Kidney tubule cell (primary cell): ENCODE data around the gene NOL6.
"Not testable (repeated sequence)": the region's sequence is repeated elsewhere in the genome, so short reads cannot be mapped to it uniquely, and the experiment has no call there.

ENCODE experiments used
- DNase-seq: peaks from one replicate; pipeline ENCODE4 v3.0.0-alpha.2; 2018; ENCODE audit warnings: low spot score

The NOL6 gene

DNA sequence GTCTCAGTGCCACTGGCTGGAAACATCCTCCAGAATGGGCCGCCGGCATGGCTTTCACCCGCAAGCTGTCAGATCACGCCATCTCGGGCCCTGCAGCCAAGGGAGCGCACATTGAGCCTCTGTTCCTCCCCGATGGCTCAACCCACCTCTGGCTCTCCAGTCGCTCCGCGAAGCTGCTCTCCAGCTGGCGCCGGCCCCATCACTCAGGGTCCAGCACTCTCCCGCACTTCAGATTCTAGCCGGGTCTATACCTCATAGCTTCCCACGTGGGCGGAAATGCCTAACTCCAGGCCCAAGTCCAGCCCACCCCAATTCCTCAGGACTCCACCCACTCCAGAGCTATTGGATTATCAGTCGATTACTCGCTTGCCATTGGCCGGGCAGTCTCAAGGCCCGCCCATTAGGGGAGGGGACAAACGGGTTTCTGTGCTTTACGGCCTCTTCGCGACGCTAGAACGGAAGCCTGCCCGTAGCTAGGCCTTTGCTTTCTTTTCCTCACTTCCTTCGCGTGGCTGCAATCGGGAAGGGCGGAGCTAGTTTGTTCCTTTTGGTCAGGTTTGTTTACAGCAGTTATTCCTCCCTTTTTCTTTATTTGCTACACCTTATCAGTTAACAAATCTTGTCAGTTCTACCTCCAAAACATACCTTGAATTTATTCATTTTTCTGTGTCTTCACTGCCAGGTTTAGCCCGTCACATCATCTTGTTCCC, at the start of gene NOL6:
NOL6 (minus strand) TSS at position 282 of the 710 bp plus-strand sequence; CDS start at position 200, 82 bp downstream.
- DNase-seq: peak; percentile 99

GRCh38 chr9:33521861-33522260, 48.1 kb upstream of the NOL6 start:
- DNase-seq: not testable (repeated sequence)

GRCh38 chr9:33517934-33518577, 44.3 kb upstream of the NOL6 start:
- peak; percentile 56 for DNase-seq

GRCh38 chr9:33517373-33517772, 43.6 kb upstream of the NOL6 start:
- DNase-seq: peak; percentile 59

GRCh38 chr9:33516397-33516796, 42.7 kb upstream of the NOL6 start:
- DNase-seq: not testable (repeated sequence)

GRCh38 chr9:33515342-33515995, 41.7 kb upstream of the NOL6 start:
- DNase-seq: not testable (repeated sequence)

DNA sequence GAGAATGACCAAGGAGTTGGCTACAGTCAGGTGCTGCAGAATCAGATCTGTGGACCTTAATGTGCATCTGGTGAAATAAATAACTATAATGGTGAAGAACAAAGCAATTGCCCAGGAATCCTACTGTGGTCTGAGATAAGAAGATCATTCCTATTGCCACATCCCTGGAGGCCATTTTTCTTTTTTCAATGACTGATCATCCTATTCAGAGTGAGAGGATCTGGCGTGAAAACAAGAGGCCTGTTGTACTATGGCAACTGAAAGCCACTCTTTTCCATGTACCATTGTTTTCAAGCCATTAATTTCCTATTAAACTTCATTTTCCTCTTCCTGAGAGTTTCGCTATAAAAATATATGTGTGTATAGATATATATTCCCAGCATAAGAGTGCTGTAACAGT, 38.8 kb upstream of the NOL6 start:
- DNase-seq: not testable (repeated sequence)

- not testable (repeated sequence) for DNase-seq
Observed at GRCh38 chr9:33511184-33511517, 37.4 kb upstream of the NOL6 start.

DNA sequence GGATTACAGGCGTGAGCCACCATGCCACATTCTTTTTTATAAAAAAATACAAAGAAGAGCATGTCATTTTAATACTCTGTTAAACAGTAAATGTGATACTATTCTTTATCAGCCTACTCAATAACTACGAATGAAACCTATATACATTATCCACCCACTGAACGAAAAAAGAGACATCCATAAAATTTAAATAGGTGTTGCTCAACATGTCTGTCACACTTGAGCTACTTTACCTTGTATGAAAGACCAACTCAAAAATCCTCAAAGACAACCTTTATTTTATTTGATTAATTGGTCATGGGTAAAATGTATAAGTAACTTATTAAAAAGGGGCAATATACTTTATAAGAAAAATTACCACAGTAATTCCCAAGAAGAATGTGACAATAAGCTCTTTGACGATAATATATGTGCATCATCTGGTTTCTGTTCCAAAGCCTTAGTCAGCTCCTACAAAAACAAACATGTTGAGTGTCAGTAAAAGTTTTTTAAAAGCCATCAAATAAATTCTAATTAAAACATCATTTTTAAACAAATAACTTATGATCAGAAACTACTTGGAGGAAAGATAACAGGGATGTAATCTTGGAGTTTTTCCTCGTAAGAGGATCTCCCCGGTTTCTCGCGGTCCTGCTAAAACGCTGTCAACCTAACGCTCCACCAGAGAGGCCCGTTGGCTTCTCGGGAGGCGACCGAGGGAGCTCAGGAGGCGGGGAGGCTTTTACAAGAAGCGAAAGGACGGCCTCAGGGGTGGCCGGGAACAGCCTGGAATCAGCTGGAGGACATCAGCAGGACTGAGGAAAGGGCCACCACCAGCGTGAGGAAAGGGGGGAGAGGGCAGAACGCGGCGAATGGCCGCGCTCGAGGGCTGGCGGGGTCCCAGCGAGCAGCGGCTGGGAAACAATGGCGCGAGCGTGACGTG, 36.8 kb upstream of the NOL6 start:
- peak; percentile 74 for DNase-seq

- peak; percentile 100 for DNase-seq
Observed at GRCh38 chr9:33506626-33507370, 33.1 kb upstream of the NOL6 start.

DNA sequence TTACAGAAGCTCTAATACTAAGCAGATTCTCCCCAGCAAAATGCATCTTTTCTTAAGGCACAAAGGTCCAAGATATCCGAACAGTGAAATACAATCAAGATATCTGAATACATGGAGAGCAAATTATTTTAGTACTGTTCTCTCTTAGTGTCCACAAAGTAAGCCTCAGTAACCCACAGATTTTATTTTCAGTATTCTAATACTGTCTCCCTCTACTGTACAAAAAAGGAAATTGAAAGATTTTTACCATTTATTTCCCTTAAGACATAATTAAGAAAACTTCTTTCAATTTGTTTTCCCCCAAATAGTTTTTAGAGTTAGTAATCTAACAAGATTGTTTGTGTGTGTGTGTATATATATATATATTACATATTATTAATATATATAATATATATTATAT, 24.7 kb upstream of the NOL6 start:
- DNase-seq: peak; percentile 18

- DNase-seq: not testable (repeated sequence)
Observed at GRCh38 chr9:33493819-33494218, 20.1 kb upstream of the NOL6 start.

GRCh38 chr9:33489066-33489465, 15.3 kb upstream of the NOL6 start:
- DNase-seq: peak; percentile 65

- DNase-seq: not testable (repeated sequence)
Observed at GRCh38 chr9:33485312-33485711, 11.6 kb upstream of the NOL6 start.

DNA sequence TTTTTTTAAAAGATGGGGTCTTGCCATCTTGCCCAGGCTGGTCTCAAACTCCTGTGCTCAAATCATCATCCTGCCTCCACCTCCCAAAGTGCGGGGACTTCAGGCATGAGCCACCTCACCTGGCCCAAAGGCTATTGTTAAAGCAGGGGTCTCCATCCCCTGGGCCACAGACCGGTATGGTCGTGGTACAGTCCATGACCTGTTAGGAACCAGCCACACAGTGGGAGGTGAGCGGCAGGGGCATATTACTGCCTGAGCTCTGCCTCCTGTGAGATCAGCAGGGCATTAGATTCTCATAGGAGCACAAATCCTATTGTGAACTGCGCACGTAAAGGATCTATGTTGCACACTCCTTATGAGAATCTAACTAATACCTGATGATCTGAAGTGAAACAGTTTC, 7.3 kb upstream of the NOL6 start:
- no peak for DNase-seq

DNA sequence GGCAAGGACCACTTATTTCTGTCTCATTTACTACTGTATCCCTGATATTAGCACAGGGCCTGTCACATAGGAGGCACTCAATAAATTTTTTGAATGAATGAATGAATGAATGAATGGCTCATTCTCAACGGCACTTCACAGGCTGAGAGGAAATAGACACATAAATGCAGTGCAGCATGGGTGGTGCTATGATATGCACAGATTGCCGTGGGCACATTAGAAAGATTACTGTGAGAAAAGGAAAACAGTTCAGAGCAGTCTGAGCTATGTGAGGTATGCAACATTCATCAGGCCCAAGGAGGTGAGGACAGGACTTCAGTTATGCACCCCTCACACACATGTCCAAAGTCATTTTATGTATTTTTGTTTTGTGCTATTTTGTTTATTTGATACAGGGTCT, 6.4 kb upstream of the NOL6 start:
- DNase-seq: no peak

DNA sequence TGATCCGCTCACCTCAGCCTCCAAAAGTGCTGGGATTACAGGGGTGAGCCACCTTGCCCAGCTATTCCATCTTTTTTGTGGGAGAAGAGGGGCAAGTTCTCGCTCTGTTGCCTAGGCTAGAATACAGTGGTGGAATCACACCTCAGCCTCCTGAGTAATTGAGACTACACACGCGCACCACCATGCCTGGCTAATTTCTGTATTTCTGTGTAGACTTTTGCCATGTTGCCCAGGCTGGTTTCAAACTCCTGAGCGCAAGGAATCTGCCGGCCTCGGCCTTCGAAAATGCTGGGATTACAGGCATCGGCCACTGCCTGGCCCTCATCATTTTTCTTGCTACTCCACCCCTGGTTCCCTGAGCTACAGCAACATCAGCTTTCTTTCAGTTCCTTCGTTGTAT, 2.8 kb upstream of the NOL6 start:
- DNase-seq: no peak

DNA sequence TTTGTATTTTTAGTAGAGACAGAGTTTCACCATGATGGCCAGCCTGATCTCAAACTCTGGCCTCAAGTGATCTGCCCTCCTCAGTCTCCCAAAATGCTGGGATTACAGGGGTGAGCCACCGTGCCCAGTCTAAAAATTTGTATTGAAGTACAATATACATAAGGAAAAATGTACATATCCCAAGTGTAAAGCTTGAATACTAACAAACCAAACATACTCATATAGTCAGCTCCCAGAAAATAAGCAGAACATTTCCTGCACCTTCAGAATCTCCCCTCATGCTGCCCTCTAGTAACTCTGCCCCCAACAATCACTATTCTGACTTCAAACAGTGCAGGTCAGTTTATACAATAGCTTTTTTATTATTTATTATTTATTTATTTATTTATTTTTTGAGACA, 1.6 kb upstream of the NOL6 start:
- DNase-seq: no peak

- no peak for DNase-seq
Observed at GRCh38 chr9:33472881-33473615, 676 bp downstream of the NOL6 start.

DNA sequence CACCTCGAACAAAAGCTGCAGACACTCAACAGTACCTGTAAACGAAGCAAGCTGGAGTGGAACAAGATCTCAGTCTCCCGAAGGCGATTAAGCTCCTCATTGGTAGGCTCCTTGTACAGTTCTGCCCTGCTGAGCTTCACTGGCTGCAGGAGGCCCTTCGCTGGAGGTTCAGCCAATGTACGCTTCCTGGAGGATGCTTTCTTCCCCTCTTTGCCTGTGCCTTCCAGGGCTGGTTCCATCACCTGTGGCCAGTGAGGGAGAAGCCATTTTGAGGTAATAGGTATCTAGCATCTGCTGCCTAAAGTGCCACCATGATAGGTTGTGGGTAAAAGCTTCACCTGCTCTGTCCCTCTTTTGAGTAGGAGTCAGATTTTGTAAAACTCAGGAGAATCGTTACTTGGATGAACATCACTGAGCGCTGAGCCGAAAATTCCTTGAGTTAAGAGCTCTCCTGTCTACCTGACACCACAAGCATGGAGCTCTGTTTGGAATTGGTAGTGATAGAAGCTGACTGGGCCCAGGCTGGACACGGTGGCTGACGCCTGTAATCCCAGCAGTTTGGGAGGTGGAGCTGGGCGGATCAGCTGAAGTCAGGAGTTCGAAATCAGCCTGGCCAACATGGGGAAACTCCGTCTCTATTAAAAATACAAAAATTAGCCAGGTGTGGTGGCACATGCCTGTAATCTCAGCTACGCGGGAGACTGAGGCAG, 1.4 kb downstream of the NOL6 start:
- no peak for DNase-seq
